Sigmoid colon (tissue), 4 donors: ENCODE results near the gene PICK1.

Experiments
- POLR2AphosphoS5 ChIP-seq, 4 donors: sonication (generic); formaldehyde crosslinking; IDR thresholded peaks; one replicate each; pipeline ENCODE4 v1.6.1; 2017; ENCODE audit warnings: antibody characterized with exemption in 4 of 4
- TF ChIP-seq, protein P1 (sequence below), 4 experiments: fragments of 450-650 bp in 3 of 4; fragments of 200-600 bp in 1 of 4; IDR thresholded peaks; one replicate each; pipeline ENCODE4 v1.5.1; 2016 to 2019; ENCODE audit warnings: antibody characterized with exemption in 4 of 4, mild to moderate bottlenecking in 3 of 4, moderate library complexity in 2 of 4

GRCh38 chr22:38062791-38063190 is 5.6 kb downstream of the PICK1 start:
- TF ChIP-seq, protein P1, sequence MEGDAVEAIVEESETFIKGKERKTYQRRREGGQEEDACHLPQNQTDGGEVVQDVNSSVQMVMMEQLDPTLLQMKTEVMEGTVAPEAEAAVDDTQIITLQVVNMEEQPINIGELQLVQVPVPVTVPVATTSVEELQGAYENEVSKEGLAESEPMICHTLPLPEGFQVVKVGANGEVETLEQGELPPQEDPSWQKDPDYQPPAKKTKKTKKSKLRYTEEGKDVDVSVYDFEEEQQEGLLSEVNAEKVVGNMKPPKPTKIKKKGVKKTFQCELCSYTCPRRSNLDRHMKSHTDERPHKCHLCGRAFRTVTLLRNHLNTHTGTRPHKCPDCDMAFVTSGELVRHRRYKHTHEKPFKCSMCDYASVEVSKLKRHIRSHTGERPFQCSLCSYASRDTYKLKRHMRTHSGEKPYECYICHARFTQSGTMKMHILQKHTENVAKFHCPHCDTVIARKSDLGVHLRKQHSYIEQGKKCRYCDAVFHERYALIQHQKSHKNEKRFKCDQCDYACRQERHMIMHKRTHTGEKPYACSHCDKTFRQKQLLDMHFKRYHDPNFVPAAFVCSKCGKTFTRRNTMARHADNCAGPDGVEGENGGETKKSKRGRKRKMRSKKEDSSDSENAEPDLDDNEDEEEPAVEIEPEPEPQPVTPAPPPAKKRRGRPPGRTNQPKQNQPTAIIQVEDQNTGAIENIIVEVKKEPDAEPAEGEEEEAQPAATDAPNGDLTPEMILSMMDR (IDR thresholded peaks at IDR 0.05), result no peak
- TF ChIP-seq POLR2AphosphoS5 (IDR thresholded peaks at IDR 0.05), result peak; percentile 13 to 41 (median 23)
